T follicular helper cell (primary cell): Measurements from ENCODE around the gene MAPRE3.
"Not testable (repeated sequence)": the region's sequence is repeated elsewhere in the genome, so short reads cannot be mapped to it uniquely, and the experiment has no call there.

Source experiments
- DNase-seq: peaks from one replicate; pipeline ENCODE4 v3.0.0-alpha.2; 2020; ENCODE audit warnings: low read depth
- total RNA-seq, 2 experiments: gene quantifications; one replicate each; lab custom pipeline; 2026; lab: John Stamatoyannopoulos, UW

MAPRE3 gene
- total RNA-seq, result 2.3 to 3.4 reads per million in 2 experiments

DNA sequence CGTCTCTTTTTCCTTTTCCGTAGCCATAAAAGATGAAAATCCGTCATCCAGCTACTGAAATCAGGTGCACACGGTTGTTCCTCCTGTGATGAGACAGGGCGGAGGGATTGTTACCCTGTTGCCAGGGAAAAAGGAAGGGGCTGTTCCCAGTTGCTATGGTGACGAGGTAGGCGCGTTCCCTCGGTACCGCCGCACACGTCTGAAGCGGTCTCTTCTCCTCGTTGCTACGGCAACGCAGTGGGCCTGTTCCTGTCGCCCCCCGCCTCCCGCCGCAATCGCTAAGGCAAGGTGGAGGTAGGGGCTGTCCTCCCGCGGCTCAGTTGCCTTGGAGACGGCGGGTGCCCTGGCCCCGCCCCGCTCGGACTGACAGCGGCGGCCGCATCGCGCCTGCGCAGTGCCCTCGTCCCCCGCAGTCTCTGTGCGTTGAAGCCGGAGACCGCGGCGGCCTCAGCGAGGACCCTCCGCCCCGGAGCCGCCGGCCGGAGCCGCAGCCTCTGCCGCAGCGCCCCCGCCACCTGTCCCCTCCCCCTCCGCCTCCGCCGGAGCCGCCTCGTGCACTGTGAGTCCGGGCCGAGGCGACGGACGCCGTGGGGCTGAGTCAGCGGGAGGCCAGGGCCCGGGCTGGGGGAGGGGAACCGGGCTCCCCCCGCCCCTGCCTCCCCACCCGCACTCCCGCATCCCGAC, at the start of gene MAPRE3:
MAPRE3 (plus strand) TSS at position 394 of the 684 bp plus-strand sequence. CDS start 51,582 bp downstream, outside the sequence.
- peak; percentile 78 for DNase-seq

DNA sequence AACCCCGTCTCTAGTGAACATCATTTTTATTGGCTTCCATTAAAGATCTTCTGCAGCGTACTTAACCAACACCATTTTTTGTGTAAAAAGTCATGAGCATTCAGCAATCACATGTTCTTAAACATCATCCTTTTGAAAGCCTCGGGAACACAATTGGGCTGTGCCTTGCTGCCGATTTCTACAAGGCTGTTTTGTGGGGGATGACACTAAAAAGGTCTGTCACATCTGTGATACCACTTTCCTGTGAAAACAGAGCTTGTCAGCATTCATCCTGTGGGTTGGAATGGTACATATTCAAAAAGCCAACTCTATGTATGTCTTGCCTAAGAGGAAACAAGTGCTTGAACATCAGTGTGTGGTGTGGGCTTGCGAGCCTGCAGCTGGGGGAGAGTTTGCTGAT, 49.1 kb upstream of the MAPRE3 start:
- DNase-seq, result no peak

DNA sequence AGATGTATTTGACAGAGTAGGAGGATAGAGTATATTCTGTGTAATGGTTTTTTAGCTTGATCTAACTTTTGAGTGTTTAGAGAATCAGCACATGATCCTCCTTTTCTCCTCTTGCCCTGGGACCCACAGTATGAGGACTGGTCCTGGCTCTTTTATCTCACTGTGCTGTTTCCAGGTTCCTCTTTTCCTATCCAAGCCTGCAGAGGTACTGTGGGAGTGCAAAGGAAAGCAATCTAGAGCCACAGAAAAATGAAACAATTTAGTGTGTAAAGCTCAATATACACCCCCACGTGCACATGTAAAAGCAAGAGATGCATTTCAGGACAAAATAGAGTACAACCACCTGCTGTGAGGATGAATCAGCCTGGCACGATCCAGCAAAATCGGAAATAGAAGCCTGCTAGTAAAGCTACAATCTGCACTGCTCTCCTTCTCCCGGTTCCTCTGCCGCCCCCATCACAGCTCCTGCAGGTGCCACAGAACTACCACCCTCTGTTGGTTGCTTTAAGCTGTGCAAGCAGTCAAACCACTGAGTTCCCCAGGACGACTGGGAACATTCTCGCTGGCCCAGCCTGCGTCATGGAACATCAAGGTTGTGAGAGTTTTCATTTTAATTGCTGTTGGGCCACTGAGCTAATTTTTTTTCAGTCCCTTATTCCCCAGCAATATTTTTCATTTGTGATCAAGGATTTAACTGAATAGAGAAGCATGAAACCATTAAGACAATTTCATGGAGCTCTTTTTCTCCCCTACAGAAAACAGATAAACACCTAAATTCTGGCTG, 47.8 kb upstream of the MAPRE3 start:
- peak; percentile 6 for DNase-seq

DNA sequence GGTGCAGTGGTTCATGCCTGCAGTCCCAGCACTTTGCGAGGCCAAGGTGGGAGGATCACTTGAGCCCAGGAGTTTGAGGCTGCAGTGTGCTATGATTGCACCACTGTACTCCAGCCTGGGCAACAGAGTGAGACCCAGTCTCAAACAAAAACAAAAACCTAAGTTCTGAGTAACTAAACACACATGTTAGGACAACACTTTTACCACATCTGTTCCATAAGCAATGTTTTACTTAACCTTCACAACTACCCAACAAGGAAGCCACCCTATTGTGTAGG, 47.3 kb upstream of the MAPRE3 start:
- not testable (repeated sequence) for DNase-seq

DNA sequence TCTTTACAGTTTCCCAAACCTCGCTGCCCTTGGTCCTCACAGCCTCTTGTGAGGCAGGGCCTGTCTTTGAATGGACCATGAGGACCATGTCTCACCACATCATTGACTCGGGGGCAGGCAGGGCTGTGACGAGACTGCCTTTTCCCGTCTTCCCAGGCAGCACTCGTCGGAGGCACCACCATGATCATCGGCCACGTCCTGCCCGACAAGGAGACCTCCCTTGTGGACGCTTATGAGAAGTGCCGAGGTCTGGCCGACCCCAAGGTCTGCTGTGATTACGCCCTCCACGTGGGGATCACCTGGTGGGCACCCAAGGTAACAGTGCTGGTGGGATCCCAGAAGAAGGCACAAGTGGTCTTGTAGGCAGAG, 45.7 kb upstream of the MAPRE3 start:
- DNase-seq, result no peak

DNA sequence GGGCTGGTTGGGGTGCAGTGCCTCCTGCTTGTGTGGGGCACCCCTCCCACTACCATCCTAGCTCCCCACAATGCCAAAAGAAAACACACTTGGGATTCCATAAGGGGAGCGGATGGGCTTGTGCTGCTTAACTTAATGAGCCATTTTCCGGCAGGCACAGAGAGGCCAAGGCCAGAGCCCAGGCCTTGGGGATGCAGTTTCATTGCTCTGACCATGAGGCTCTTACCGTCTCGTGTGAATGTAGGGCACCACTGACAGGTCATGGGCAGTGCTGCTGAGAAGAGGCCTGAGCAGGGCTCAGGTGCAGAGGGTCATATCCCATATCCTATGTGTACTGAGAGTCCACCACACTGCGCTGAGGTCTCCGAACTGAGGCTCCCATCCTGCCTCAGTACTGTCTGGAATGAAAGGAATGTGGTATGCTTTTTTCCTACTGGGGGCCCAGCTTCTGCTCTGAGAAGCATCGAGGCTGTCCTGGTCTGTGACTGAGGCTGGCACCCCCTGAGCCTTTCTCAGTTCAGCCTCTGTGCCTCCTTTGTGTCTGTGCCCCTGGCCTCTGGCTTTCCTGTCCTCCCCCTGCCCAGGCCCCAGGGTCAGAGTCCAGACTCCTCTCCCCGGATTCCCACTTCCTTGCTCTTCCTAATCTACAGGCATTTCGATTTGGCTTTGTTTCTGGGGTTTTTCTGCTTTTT, 45.2 kb upstream of the MAPRE3 start:
- DNase-seq, result no peak

DNA sequence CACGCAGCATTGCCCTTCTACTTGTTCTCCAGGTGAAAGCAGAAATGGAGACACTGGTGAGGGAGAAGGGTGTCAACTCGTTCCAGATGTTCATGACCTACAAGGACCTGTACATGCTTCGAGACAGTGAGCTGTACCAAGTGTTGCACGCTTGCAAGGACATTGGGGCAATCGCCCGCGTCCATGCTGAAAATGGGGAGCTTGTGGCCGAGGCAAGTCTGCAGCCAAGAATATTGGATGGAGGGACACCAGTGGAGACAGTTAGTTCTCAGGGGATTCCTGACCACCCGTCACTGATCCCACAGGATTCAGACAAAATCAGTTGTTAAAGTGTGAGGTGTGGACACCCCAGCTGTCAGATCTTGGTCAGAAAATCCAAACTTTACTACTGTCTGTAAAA, 43.2 kb upstream of the MAPRE3 start:
- no peak for DNase-seq

DNA sequence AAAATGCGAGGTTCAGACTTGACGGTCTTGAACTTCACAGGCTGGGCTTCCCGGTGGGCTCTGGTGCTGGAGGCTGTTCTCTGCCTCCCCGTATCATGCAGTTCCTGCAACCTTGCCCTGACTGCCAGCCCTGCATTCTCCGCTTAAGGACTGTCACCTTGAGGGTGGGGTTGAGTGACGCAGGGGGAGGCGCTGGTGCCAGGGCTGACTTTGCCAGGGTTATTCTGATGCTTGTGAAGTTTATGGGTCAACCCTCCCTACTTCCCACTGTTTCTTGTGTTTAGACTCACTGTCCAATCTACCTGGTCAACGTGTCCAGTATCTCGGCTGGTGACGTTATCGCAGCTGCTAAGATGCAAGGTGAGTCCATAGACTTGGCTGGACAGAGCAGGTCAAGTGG, 37.5 kb upstream of the MAPRE3 start:
- no peak for DNase-seq

DNA sequence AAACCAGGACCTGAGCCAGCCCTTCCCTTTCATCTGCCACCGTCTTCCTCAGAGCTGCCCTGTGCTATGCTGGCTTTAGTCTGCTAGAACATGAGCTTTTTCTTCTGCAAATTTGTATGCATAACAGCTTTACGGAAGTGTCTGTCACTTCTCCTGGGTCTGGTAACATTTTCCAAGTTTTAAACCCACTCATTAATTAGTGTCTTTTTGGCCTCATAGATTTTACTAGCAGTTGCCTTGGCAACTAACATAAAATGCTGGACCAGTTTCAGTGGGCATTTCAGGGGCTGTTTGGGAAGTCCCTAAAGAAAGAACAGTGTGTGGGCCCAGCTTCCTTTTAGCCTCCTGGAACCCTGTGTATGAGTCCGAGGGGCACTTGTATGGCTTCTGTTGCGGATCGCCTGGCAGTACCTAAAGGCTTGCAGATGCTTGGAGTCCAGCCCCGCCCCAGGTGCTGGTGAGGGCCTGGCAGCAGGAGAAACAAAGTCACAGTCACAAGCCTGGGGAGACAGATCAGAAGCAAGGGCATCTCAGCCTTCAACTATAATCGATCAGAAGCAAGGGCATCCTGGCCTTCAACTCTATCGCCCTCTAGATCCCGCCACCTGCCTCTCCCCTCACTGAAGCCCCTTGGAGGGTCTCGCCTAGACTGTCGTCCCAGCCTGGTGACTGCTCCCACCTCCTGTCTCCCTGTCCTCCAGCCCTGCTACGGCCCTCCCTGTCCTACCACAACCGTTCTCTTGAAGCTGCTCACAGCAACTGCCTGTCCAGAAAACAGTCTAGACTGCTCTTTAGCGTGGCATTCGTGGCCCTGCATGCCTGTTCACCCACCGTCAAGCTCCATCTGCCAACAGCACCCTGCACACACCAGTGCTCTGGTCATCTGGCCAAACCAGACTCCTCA, 36.8 kb upstream of the MAPRE3 start:
- no peak for DNase-seq

DNA sequence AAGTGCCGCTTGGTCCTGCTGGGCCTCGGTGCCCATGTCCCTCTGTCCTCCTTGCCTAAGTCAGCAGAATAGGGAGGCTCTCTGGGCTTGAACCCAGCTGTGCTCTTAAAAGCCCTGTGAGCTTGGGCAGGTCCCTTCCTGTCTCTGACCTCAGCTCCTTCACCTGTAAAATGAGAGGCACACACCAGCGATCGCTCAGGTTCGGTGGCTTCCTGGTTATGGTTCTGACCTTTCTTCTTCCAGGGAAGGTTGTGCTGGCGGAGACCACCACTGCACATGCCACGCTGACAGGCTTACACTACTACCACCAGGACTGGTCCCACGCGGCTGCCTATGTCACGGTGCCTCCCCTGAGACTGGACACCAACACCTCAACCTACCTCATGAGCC, 36.1 kb upstream of the MAPRE3 start:
- no peak for DNase-seq

DNA sequence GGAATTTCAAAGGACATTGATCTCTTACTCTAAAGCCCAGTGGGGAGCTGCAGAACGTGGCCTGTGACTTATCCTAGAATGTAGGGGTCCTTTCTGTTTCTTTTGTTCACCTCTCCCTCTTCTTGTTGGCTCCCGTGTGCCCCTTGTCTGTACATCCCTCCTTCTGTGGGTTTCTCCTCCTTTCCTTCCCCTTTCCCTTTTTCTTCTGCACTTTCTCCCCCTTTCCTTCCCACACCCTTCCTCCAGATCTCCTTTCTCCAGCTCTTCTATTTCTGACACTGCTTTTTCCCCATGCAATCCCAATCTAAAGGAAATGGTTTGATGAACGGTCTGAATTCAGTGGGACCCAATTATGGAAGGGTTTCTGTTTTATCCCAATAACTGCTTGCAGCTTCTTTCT, 35.5 kb upstream of the MAPRE3 start:
- DNase-seq, result no peak

DNA sequence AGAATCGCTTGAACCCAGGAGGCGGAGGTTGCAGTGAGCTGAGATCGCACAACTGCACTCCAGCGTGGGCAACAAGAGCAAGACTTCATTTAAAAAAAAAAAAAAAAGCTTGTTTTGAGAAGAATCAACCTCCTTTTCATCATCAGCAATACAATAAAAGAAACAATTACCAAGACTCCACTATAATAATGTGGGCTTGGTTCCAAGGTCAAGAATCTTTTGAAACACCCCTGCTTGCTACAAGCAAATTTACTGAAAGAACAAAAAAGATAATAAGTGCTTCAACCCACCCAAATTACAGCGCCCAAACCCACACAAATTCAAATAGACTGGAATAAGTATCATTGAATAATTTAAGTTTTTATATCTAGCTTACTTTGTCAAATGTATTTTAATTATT, 33.6 kb upstream of the MAPRE3 start:
- DNase-seq, result no peak

DNA sequence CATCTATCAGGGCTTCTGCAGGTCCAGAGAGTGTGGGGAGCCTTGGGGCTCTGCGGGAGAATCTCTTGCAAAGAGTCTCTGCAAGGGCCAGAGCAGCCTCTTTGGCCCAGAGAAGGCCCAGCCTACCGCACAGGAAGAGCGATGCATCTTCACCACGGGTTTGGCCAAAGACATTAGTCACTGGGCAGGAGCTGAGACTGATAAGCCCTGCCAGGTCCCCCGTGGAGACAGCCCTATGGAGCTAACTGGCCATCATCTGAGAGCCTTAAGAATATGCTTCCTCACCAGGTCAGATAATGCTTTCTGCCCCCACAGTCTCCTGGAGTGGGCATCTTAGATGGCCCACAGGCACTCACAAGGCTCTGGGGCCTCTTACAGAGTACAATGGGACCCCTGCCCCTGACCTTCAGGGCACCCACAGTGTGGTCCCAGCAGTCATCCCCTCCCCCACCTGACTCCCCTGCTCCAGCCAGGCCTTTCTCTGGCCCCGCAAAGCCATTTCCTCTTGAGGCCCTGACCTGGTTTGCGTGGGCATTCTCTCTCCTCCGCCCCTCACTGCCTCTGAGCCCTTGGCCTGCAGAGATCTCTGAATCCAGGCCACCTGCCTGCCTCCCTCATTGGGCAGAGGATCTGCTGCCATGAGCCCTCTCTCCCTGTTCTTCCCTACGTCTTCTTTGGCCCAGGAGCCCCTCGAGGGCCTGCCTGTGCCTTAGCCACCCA, 31.9 kb upstream of the MAPRE3 start:
- no peak for DNase-seq

DNA sequence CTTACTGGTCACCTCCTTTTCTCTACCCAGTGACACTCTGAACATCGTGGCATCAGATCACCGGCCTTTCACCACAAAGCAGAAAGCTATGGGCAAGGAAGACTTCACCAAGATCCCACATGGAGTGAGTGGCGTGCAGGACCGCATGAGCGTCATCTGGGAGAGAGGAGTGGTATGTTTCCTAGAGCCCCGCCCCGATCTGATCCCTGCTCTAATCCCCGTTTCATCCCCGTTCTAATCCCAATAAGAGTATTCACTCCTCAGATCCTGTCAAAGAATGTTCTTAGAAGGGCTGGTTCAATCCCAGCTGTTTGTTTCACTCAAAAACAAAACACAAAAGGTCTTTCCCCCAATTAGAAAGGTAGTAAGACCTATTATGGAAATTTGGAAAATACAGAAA, 30.4 kb upstream of the MAPRE3 start:
- no peak for DNase-seq

DNA sequence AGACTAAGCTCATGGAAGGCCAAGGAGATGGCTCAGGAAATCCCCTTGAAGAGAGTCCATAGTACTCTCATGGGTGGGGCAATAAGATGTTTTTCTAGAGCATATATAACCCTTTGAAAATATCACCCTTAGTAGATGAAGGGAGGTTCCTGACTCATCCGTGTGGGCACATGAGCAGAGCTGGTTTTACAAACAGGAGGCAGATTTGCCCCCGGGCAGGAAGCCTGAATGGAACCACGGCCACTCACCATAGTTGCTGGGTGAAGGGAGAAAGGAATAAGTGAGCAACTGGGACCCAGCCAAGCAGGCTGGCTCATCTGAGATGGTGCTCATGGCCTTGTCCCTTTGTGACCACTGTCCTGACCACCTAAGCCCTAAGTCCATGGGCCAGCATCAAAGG, 29.0 kb upstream of the MAPRE3 start:
- no peak for DNase-seq

DNA sequence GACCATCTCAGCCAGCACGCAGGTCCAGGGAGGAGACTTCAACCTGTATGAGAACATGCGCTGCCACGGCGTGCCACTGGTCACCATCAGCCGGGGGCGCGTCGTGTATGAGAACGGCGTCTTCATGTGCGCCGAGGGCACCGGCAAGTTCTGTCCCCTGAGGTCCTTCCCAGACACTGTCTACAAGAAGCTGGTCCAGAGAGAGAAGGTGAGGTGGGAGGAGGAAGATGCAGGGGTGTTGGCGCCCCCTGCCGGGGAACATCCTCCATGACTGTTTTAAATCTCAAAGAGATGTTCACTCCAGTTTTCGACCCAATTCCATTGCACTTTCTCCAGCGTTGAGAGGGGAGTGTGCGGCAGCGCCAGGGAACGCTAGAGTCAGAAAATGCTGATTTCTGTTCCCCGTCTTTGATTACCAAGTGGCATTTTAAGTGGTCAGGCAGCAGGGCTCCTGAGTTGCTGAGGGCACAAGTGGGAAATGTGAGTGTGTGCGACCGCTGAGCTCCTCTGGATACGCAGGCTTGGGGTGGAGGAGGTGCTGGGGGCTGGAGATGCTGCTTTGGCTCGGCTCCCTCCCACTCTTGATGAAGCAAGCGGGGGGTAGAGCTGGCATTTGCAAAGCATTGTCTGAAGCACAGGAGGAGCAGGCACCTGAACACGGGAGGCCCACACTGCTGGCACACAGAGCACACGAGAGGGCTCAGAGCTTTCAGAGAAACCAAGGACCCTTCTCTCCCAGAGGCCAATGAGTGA, 27.7 kb upstream of the MAPRE3 start:
- DNase-seq, result peak; percentile 42

DNA sequence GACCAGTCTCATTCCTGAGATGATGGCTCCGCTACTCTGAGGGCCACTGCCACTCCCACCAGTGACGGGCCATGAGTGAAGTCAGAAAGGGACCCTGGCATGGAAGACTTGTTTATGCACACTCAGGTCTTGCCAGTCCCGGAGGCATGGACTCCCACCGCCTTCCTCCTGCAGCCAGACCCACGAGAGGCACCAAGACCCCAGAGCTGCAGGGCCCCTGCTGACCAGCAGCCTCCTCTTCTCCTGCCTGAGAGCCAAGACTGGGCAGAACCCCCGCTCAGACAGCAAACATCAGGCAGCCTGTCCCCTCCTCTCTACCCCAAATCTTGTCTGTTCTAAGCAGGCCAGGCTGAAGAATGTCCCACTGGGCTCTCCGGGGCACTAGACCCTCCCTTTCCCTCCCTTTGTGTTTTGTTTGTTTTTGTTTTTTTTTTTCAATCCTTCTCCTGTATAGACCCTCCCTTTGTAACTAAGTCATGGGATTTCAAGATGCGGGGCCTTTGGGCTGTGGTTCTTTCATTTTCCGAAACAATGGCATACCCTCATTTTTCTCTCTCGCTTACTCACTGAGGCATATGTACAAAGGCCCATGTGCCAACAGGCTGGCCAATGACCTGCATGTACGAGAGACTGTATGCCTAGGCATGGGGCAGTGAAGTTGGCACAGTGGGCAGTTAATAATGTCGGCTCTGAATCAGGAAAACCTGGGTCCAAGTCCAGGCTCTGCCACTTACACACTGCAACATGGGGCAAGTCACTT, 24.3 kb upstream of the MAPRE3 start:
- DNase-seq, result no peak

DNA sequence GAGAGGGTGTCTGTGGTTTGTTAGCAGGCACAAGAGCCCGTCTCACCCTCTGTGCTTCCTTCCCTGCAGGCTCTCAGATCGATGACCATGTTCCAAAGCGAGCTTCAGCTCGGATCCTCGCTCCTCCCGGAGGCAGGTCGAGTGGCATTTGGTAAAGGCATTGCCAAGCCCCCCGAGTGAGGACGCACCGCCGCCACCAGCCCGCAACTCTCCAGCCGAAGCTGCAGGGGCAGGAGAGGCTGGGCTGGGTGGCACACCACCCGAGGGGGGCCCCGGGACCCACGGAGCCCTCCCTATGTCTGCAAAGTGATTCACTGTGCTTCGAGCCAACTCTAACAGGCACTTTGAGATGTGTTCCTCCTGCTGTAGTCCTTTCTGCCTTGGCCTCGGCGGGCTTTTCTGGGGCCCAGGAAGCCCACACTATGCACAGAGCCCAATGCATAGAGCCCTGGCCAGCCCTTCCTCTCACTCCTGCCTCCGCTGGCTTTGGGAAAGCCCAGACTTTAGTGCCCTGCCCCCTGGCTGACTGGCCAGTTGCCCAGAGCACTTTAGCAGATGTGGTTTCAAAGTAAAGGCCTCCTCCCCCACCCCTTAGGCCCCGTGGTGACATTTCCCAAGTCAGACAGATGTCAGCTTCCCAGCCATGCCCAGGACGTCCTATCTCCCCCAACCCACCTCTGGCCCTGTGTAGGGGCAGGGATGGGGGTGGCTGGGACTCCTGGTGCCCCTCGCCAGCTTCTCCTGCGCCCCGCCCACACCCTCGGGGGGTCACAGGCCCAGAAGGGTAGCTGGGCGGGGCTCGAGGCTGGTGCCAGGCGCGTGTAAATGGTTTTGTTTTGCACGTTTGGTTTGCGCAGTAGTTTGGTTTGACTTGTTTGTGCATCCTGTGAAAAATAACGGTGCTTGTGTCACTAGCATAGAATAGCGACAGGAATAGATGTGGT, 23.3 kb upstream of the MAPRE3 start:
- DNase-seq, result no peak

DNA sequence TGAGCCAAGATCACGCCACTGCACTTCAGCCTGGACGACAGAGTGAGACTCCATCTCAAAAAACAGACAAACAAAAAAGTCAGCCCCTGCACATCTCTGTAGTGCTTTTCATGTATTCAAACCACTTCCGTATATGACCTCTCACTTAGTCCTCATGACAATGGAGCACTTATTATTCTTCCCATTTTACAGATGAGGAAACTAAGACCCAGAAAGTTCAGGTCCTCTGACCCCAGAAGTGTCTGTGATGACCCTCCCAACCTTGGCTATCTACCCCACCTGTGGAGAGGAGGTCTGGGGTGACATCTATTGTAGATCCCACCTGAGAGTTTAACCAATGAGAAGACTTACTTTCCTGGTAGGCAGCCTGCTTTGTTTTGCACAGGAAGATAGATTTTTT, 21.6 kb upstream of the MAPRE3 start:
- no peak for DNase-seq
